DND-41 (cell line): Measurements from ENCODE around the gene MAPK14.

Experiments
- CTCF ChIP-seq: IDR thresholded peaks from 2 replicates; pipeline ENCODE4 v1.5.1; 2012; ENCODE audit warnings: borderline replicate concordance, low read length, moderate library complexity, mild to moderate bottlenecking; ENCODE audit not compliant: poor library complexity, severe bottlenecking; ENCODE audit errors: extremely low read depth
- EZH2 ChIP-seq: IDR thresholded peaks from 3 replicates; pipeline ENCODE4 v1.6.1; 2012; ENCODE audit warnings: borderline replicate concordance, low read depth, mild to moderate bottlenecking, moderate library complexity, low read length, inconsistent platforms; ENCODE audit not compliant: severe bottlenecking

- TF ChIP-seq CTCF (no peak), EZH2 (no peak)
These were observed 111.1 kb downstream of the MAPK14 start for GRCh38 chr6:36138667-36139066.
